ENCODE data around the gene GPR27. TPM values are rescaled to one million over a fixed set of nuclear protein-coding genes. Genes with fewer than 3 reads are reported as not detected.

The GPR27 gene
- total and polyA plus RNA-seq, 2 of the 8 experiments (the other 6 are each of a cell fraction or from before 2014, with no cell fraction given), result 11.3 to 12.5 TPM

GRCh38 chr3:71803248-71803647 lies 49.6 kb downstream of the GPR27 start:
- Histone ChIP-seq H4K8ac (ENCODE audit: extremely low read depth, insufficient read depth, low read length) (peak overlapping the region; percentile 7; the same call in 1 of the 2 replicates), H2AK5ac (ENCODE audit: low read depth, low read length) (no peak overlapping the region), H3K23ac (ENCODE audit: insufficient read length) (no peak overlapping the region), H3K4me3 (ENCODE audit: extremely low read depth in 1 of 4, insufficient read depth in 2 of 4, low read depth in 3 of 4, low read length in 4 of 4) (no peak overlapping the region), H4K91ac (replicated peaks; ENCODE audit: insufficient read length, low read length) (no peak overlapping the region), H3K9ac (replicated peaks in 1 of 4; ENCODE audit: extremely low read depth in 1 of 4, low read depth in 3 of 4, low read length in 3 of 4) (no peak overlapping the region), H2BK20ac (ENCODE audit: low read length) (no peak overlapping the region), H3K79me1 (ENCODE audit: low read depth, low read length) (no peaks in the 10 kb centered on the region; the same call in 1 of the 2 replicates), H2BK120ac (replicated peaks; ENCODE audit: low read depth, low read length) (no peak overlapping the region), H2AFZ (ENCODE audit: low read length) (no peak overlapping the region), H3K27ac (ENCODE audit: low read depth, low read length) (no peak overlapping the region), H2BK15ac (ENCODE audit: low read length) (no peak overlapping the region), H3K14ac (ENCODE audit: insufficient read length) (no peak overlapping the region), H3K56ac (replicated peaks; ENCODE audit: insufficient read length, low read depth, low read length) (no peak overlapping the region), H3K36me3 (ENCODE audit: control insufficient read depth in 2 of 4, insufficient read depth in 4 of 4, low read length in 3 of 4) (no peaks in the 10 kb centered on the region), H4K20me1 (replicated peaks in 1 of 2; ENCODE audit: control insufficient read depth in 1 of 2, insufficient read depth in 2 of 2, low read length in 2 of 2) (no peaks in the 10 kb centered on the region), H3K9me3 (ENCODE audit: insufficient read depth in 2 of 2, low read depth in 1 of 2, low read length in 1 of 2) (no peaks in the 10 kb centered on the region), H3K4me1 (replicated peaks in 1 of 4; ENCODE audit: control insufficient read depth in 3 of 4, insufficient read depth in 4 of 4, low read length in 3 of 4) (peaks cover 0 to 10% (median 6%) of the 10 kb centered on the region in 4 experiments), H2BK5ac (ENCODE audit: low read depth, low read length) (no peak overlapping the region), H3K4me2 (ENCODE audit: insufficient read depth in 1 of 2, low read depth in 2 of 2, low read length in 2 of 2) (no peak overlapping the region), H3K27me3 (replicated peaks in 1 of 4; ENCODE audit: control insufficient read depth in 3 of 4, extremely low read depth in 1 of 4, insufficient read depth in 3 of 4, low read length in 3 of 4) (no peaks in the 10 kb centered on the region), H3K23me2 (ENCODE audit: low read depth, low read length) (no peaks in the 10 kb centered on the region), H3K79me2 (ENCODE audit: control insufficient read depth in 1 of 2, insufficient read depth in 2 of 2, low read length in 2 of 2) (no peaks in the 10 kb centered on the region), H4K5ac (ENCODE audit: insufficient read length, low read depth, low read length) (no peak overlapping the region), H2BK12ac (ENCODE audit: low read depth, low read length) (no peak overlapping the region), H3K18ac (ENCODE audit: extremely low read depth, low read length) (no peak overlapping the region), H3K4ac (replicated peaks; ENCODE audit: insufficient read length, low read depth, low read length) (no peak overlapping the region)
- FAIRE-seq (no peak), DNase-seq (ENCODE audit: low read depth in 1 of 2, low spot score in 2 of 2) (peak in 1 of 2 experiments; percentile 41)
- POLR2A ChIA-PET (ENCODE audit: partially characterized antibody), result interaction anchor here (1.0 kb wide), 1 partner anchor 31 kb away, joined by 4 read pairs; no protein-coding TSS in a partner anchor
- 91% methylated on average over 3 of the region's 3 CpGs; no CpG with 5 or more reads in 1 of the 2 experiments for WGBS, 2 experiments (ENCODE audit: extremely low coverage in 1 of 2, insufficient coverage in 1 of 2, insufficient read length in 1 of 2, insufficient replicate concordance in 2 of 2, low coverage in 1 of 2, low lambda C conversion rate in 2 of 2, missing lambda C conversion rate in 1 of 2)
- CTCF ChIA-PET (ENCODE audit: partially characterized antibody), result interaction anchor here (0.6 to 1.1 kb wide), 5 partner anchors 27 to 846 kb away, joined by 3 to 4 read pairs (median 3); no protein-coding TSS in a partner anchor
- TF ChIP-seq GTF2F1 (IDR thresholded peaks at IDR 0.05; ENCODE audit: borderline replicate concordance, low read depth, low read length) (no peak), TBP (IDR thresholded peaks at IDR 0.05; ENCODE audit: low read depth, low read length) (no peak), SP2 (IDR thresholded peaks at IDR 0.05; ENCODE audit: low read length) (no peak), SAP30 (IDR thresholded peaks at IDR 0.05; ENCODE audit: insufficient read depth, insufficient replicate concordance, low read length) (no peak), TEAD4 (IDR thresholded peaks at IDR 0.05; ENCODE audit: low read depth, low read length) (no peak), EP300 (IDR thresholded peaks at IDR 0.05; ENCODE audit: borderline replicate concordance in 1 of 2, low read depth in 2 of 2, low read length in 2 of 2) (no peak), KDM5A (IDR thresholded peaks at IDR 0.05; ENCODE audit: low read length) (no peak), EGR1 (IDR thresholded peaks at IDR 0.05; ENCODE audit: borderline replicate concordance, low read depth, low read length) (no peak), ATF2 (IDR thresholded peaks at IDR 0.05; ENCODE audit: low read length) (no peak), POLR2A (IDR thresholded peaks at IDR 0.05; ENCODE audit: control extremely low read depth in 1 of 2, low read depth in 2 of 2, low read length in 2 of 2) (no peak), SRF (IDR thresholded peaks at IDR 0.05; ENCODE audit: low read depth, low read length) (no peak)
- TF ChIP-seq, protein P1, sequence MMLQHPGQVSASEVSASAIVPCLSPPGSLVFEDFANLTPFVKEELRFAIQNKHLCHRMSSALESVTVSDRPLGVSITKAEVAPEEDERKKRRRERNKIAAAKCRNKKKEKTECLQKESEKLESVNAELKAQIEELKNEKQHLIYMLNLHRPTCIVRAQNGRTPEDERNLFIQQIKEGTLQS (IDR thresholded peaks at IDR 0.05; ENCODE audit: insufficient read depth, low read depth, low read length), result no peak

Measured in H1 (cell line).